HCT116 (cell line): ENCODE results near the gene AGGF1. TPM values are rescaled to one million over a fixed set of nuclear protein-coding genes. Genes with fewer than 3 reads are reported as not detected.

Experiments
- ATAC-seq: fragments of 200-7000 bp; cut with Tn5 transposase; 2 replicates; pipeline ENCODE4 v1.9.1; 2020; ENCODE audit warnings: mild to moderate bottlenecking, moderate library complexity
- BruUV-seq: library from RNA; stranded (reverse); fragments of 400-500 nt; replicated peaks from 2 replicates; lab custom pipeline; 2021; lab: Mats Ljungman, UMichigan
- CTCF ChIA-PET: fragments of 300-600 bp; sonication (Branson Sonifier 250); formaldehyde crosslinking; loops from one replicate; lab custom pipeline; 2021; ENCODE audit warnings: antibody characterized with exemption; lab: Charles Lee
- POLR2A ChIA-PET: fragments of 300-600, 350-600 bp; sonication (Branson Sonifier 250); formaldehyde crosslinking; loops from one replicate; lab custom pipeline; 2021; ENCODE audit warnings: antibody characterized with exemption; lab: Charles Lee
- RAD21 ChIA-PET, 2 experiments: fragments of 300-600 bp; sonication (Branson Sonifier 250); formaldehyde crosslinking; loops; one replicate each; lab custom pipeline; 2023; ENCODE audit warnings: low total read pairs in 2 of 2; ENCODE audit not compliant: uncharacterized antibody in 2 of 2, unreplicated experiment in 2 of 2, low non-redundant PET in 1 of 2; lab: Charles Lee
- DNase-seq: peaks from one replicate; pipeline ENCODE4 v3.0.0-alpha.2; 2010; ENCODE audit warnings: low read depth, low spot score
- H2AFZ ChIP-seq: fragments of 200-600 bp; shearing (Covaris generic), sonication (generic); 2 replicates; pipeline ENCODE4 v1.6.1; 2017; ENCODE audit warnings: low read depth, mixed run types, mixed read lengths, antibody characterized with exemption, low read length; ENCODE audit not compliant: poor library complexity, severe bottlenecking
- H3K27ac ChIP-seq: 2 replicates; pipeline ENCODE4 v1.5.1; 2012; ENCODE audit warnings: low read depth, low read length
- H3K27me3 ChIP-seq: fragments of 200-600 bp; sonication (generic); 2 replicates; pipeline ENCODE4 v1.6.1; 2016; ENCODE audit warnings: mixed run types, low read length, mixed read lengths; ENCODE audit not compliant: insufficient read depth
- H3K36me3 ChIP-seq, 2 experiments: fragments of 200-500 bp in 1 of 2; fragments of 200-600 bp in 1 of 2; sonication (Bioruptor generic) in 1 of 2; sonication (generic) in 1 of 2; 2 replicates each; pipeline versions ENCODE4 v1.5.1 to v1.6.1; 2014 to 2016; ENCODE audit warnings: low read length in 2 of 2, inconsistent platforms in 1 of 2, mixed read lengths in 1 of 2, mixed run types in 1 of 2; ENCODE audit not compliant: insufficient read depth in 2 of 2, control insufficient read depth in 1 of 2
- H3K4me1 ChIP-seq, 2 experiments: fragments of 200-600 bp in 1 of 2; sonication (generic) in 1 of 2; 2 replicates each; pipeline versions ENCODE4 v1.5.1 to v1.6.1; 2012 to 2017; ENCODE audit warnings: low read length in 2 of 2, inconsistent platforms in 1 of 2, mild to moderate bottlenecking in 1 of 2, mixed read lengths in 1 of 2, mixed run types in 1 of 2, moderate library complexity in 1 of 2; ENCODE audit not compliant: insufficient read depth in 2 of 2, control insufficient read depth in 1 of 2
- H3K4me2 ChIP-seq: fragments of 200-600 bp; sonication (generic); 2 replicates; pipeline ENCODE4 v1.6.1; 2017; ENCODE audit warnings: mixed run types, low read length, mixed read lengths
- H3K4me3 ChIP-seq, 2 experiments: fragments of 200-600 bp in 1 of 2; sonication (generic) in 1 of 2; replicated peaks in 1 of 2; 2 replicates each; pipeline ENCODE4 v1.5.1; 2011 to 2016; ENCODE audit warnings: low read length in 2 of 2, control low read depth in 1 of 2, low read depth in 1 of 2, mild to moderate bottlenecking in 1 of 2, mixed read lengths in 1 of 2, mixed run types in 1 of 2
- H3K79me2 ChIP-seq: fragments of 200-600 bp; sonication (generic); 2 replicates; pipeline ENCODE4 v1.6.1; 2017; ENCODE audit warnings: mild to moderate bottlenecking, mixed run types, low read length, moderate library complexity, mixed read lengths; ENCODE audit not compliant: insufficient read depth
- H3K9ac ChIP-seq: fragments of 200-600 bp; sonication (generic); 2 replicates; pipeline ENCODE4 v1.6.1; 2016; ENCODE audit warnings: low read length, mixed read lengths
- H3K9me2 ChIP-seq: fragments of 200-600 bp; sonication (generic), shearing (Covaris generic); 2 replicates; pipeline ENCODE4 v1.6.1; 2017; ENCODE audit warnings: mixed run types, mild to moderate bottlenecking, moderate library complexity; ENCODE audit not compliant: insufficient read depth
- H3K9me3 ChIP-seq, 2 experiments: fragments of 200-500 bp in 1 of 2; fragments of 200-600 bp in 1 of 2; sonication (Bioruptor generic) in 1 of 2; sonication (generic) in 1 of 2; 2 replicates each; pipeline ENCODE4 v1.6.1; 2014 to 2017; ENCODE audit warnings: low read length in 2 of 2, mixed read lengths in 2 of 2, inconsistent platforms in 1 of 2, low read depth in 1 of 2, mild to moderate bottlenecking in 1 of 2, mixed run types in 1 of 2, moderate library complexity in 1 of 2; ENCODE audit not compliant: control insufficient read depth in 1 of 2, insufficient read depth in 1 of 2
- H4K20me1 ChIP-seq: fragments of 200-600 bp; sonication (generic), shearing (Covaris generic); 2 replicates; pipeline ENCODE4 v1.6.1; 2017; ENCODE audit warnings: mixed run types, mild to moderate bottlenecking, moderate library complexity; ENCODE audit not compliant: insufficient read depth
- CBX3 ChIP-seq: IDR thresholded peaks from 2 replicates; pipeline ENCODE4 v1.6.1; 2012; ENCODE audit warnings: low read depth
- CEBPB ChIP-seq: IDR thresholded peaks from 2 replicates; pipeline ENCODE4 v1.6.1; 2012; ENCODE audit warnings: low read depth
- EGR1 ChIP-seq: IDR thresholded peaks from 2 replicates; pipeline ENCODE4 v1.6.1; 2012; ENCODE audit warnings: low read depth
- ELF1 ChIP-seq: IDR thresholded peaks from 2 replicates; pipeline ENCODE4 v1.6.1; 2012; ENCODE audit warnings: low read depth, borderline replicate concordance
- EZH2 ChIP-seq: fragments of 200-600 bp; sonication (generic); IDR thresholded peaks from 2 replicates; pipeline ENCODE4 v1.6.1; 2017; ENCODE audit warnings: antibody characterized with exemption, mixed run types
- EZH2phosphoT487 ChIP-seq: fragments of 200-600 bp; IDR thresholded peaks from 2 replicates; pipeline ENCODE4 v1.6.1; 2018; ENCODE audit warnings: antibody characterized with exemption, borderline replicate concordance
- FOSL1 ChIP-seq: IDR thresholded peaks from 2 replicates; pipeline ENCODE4 v1.6.1; 2012; ENCODE audit warnings: low read depth
- JUND ChIP-seq: IDR thresholded peaks from 2 replicates; pipeline ENCODE4 v1.6.1; 2012
- POLR2A ChIP-seq: IDR thresholded peaks from 2 replicates; pipeline ENCODE4 v1.7.0; 2011; ENCODE audit warnings: borderline replicate concordance; ENCODE audit not compliant: insufficient read depth, insufficient read length; ENCODE audit errors: extremely low read depth
- RAD21 ChIP-seq: IDR thresholded peaks from 2 replicates; pipeline ENCODE4 v1.6.1; 2012; ENCODE audit warnings: low read depth, mild to moderate bottlenecking
- TCF7L2 ChIP-seq: IDR thresholded peaks from 2 replicates; pipeline ENCODE4 v1.7.0; 2011; ENCODE audit warnings: borderline replicate concordance, inconsistent platforms; ENCODE audit not compliant: insufficient read depth, insufficient read length; ENCODE audit errors: extremely low read depth
- YY1 ChIP-seq: IDR thresholded peaks from 2 replicates; pipeline ENCODE4 v1.6.1; 2011; ENCODE audit warnings: low read length, low read depth, moderate library complexity, mild to moderate bottlenecking; ENCODE audit not compliant: insufficient replicate concordance; ENCODE audit errors: extremely low read depth
- ZFX ChIP-seq: fragments of 450-650 bp; IDR thresholded peaks from 2 replicates; pipeline ENCODE4 v1.6.1; 2017
- ZNF274 ChIP-seq: fragments of 200-500 bp; sonication (Bioruptor generic); IDR thresholded peaks from 2 replicates; pipeline ENCODE4 v1.6.1; 2014; ENCODE audit warnings: mild to moderate bottlenecking, low read depth, low read length, inconsistent platforms
- intact Hi-C: fragments of 100-400 bp; cut with micrococcal nuclease; formaldehyde crosslinking; loops from 2 replicates; pipeline ENCODE4 v1.10.0; 2022
- total RNA-seq: library from RNA; stranded (reverse); gene quantifications from one replicate; pipeline ENCODE4 v1.2.1, GENCODE V29; 2021; ENCODE audit not compliant: unreplicated experiment
- TF ChIP-seq, protein P1 (sequence below), 3 experiments: fragments of 200-600 bp in 1 of 3; sonication (generic) in 1 of 3; IDR thresholded peaks in 2 of 3; conservative IDR thresholded peaks in 1 of 3; 2 replicates each; pipeline ENCODE4 v1.5.1; 2012 to 2017; ENCODE audit warnings: low read depth in 2 of 3, low read length in 2 of 3, antibody characterized with exemption in 1 of 3, borderline replicate concordance in 1 of 3, control low read depth in 1 of 3, mild to moderate bottlenecking in 1 of 3, mixed read lengths in 1 of 3, mixed run types in 1 of 3, moderate library complexity in 1 of 3; ENCODE audit not compliant: insufficient read depth in 1 of 3
- TF ChIP-seq, protein P2 (sequence below): IDR thresholded peaks from 2 replicates; pipeline ENCODE4 v1.6.1; 2012
- TF ChIP-seq, protein P3 (sequence below): IDR thresholded peaks from 2 replicates; pipeline ENCODE4 v1.6.1; 2012
- TF ChIP-seq, protein P4 (sequence below): IDR thresholded peaks from 2 replicates; pipeline ENCODE4 v1.6.1; 2011; ENCODE audit warnings: mild to moderate bottlenecking, low read length, moderate library complexity; ENCODE audit not compliant: insufficient replicate concordance; ENCODE audit errors: extremely low read depth

AGGF1 gene
- total RNA-seq, 1 experiment from 2014 or later: 22.2 TPM

DNA sequence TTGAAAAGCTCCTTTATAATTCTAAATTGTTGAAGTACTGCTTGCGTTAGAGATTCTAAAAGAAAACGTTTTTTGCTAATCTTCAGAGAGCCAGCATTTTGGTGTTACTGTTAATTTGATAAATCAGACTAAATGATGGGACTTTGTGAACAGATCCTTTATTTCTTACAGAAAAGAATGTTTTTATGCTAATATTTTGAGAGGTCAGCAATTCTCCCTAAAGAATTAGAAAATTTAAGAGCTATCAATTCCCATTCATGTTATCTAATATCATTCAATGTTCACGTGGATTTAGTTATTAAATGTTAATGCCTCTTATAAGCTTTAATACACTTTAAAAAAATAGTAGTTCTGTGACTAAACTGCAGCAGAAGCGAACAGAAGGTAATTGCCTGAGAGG, 2.4 kb downstream of the AGGF1 start:
- no peak for ATAC-seq
- Histone ChIP-seq H3K9ac (no peak overlapping the region), H3K27ac (no peak overlapping the region), H3K4me2 (no peak overlapping the region), H2AFZ (no peak overlapping the region), H4K20me1 (no peaks in the 10 kb centered on the region), H3K27me3 (no peaks in the 10 kb centered on the region), H3K9me2 (no peaks in the 10 kb centered on the region), H3K4me3 (no peak overlapping the region), H3K79me2 (peaks cover 28% of the 10 kb centered on the region), H3K36me3 (peaks cover 16 to 24% of the 10 kb centered on the region in 2 experiments; a peak in 3 of 4 replicates), H3K9me3 (peaks cover 3 to 19% of the 10 kb centered on the region in 2 experiments; a peak in 2 of 4 replicates), H3K4me1 (peaks cover 9 to 18% of the 10 kb centered on the region in 2 experiments; a peak in 3 of 4 replicates)
- ChIA-PET RAD21 (no interaction called here), CTCF (no interaction called here), POLR2A (no interaction called here)
- no peak for DNase-seq
- TF ChIP-seq CEBPB: no peak
- TF ChIP-seq POLR2A: no peak
- no peak for TF ChIP-seq FOSL1
- TF ChIP-seq ZFX: no peak
- TF ChIP-seq ZNF274: no peak
- no peak for TF ChIP-seq RAD21
- TF ChIP-seq TCF7L2: no peak
- no peak for TF ChIP-seq YY1
- TF ChIP-seq EZH2phosphoT487: no peak
- no peak for TF ChIP-seq EGR1
- no peak for TF ChIP-seq EZH2
- TF ChIP-seq, protein P1, sequence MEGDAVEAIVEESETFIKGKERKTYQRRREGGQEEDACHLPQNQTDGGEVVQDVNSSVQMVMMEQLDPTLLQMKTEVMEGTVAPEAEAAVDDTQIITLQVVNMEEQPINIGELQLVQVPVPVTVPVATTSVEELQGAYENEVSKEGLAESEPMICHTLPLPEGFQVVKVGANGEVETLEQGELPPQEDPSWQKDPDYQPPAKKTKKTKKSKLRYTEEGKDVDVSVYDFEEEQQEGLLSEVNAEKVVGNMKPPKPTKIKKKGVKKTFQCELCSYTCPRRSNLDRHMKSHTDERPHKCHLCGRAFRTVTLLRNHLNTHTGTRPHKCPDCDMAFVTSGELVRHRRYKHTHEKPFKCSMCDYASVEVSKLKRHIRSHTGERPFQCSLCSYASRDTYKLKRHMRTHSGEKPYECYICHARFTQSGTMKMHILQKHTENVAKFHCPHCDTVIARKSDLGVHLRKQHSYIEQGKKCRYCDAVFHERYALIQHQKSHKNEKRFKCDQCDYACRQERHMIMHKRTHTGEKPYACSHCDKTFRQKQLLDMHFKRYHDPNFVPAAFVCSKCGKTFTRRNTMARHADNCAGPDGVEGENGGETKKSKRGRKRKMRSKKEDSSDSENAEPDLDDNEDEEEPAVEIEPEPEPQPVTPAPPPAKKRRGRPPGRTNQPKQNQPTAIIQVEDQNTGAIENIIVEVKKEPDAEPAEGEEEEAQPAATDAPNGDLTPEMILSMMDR (IDR thresholded peaks at IDR 0.05 in 2 of 3, conservative IDR thresholded peaks at IDR 0.05 in 1 of 3; ENCODE audit: borderline replicate concordance in 1 of 3, insufficient read depth in 1 of 3, low read depth in 2 of 3, low read length in 2 of 3): no peak
- TF ChIP-seq JUND: no peak
- TF ChIP-seq ELF1: no peak
- TF ChIP-seq, protein P2, sequence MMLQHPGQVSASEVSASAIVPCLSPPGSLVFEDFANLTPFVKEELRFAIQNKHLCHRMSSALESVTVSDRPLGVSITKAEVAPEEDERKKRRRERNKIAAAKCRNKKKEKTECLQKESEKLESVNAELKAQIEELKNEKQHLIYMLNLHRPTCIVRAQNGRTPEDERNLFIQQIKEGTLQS: no peak
- TF ChIP-seq, protein P3, sequence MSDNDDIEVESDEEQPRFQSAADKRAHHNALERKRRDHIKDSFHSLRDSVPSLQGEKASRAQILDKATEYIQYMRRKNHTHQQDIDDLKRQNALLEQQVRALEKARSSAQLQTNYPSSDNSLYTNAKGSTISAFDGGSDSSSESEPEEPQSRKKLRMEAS: no peak
- TF ChIP-seq CBX3: no peak
- TF ChIP-seq, protein P4, sequence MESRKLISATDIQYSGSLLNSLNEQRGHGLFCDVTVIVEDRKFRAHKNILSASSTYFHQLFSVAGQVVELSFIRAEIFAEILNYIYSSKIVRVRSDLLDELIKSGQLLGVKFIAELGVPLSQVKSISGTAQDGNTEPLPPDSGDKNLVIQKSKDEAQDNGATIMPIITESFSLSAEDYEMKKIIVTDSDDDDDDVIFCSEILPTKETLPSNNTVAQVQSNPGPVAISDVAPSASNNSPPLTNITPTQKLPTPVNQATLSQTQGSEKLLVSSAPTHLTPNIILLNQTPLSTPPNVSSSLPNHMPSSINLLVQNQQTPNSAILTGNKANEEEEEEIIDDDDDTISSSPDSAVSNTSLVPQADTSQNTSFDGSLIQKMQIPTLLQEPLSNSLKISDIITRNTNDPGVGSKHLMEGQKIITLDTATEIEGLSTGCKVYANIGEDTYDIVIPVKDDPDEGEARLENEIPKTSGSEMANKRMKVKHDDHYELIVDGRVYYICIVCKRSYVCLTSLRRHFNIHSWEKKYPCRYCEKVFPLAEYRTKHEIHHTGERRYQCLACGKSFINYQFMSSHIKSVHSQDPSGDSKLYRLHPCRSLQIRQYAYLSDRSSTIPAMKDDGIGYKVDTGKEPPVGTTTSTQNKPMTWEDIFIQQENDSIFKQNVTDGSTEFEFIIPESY: no peak
- intact Hi-C loops: no loop called here
- no TSS peak for BruUV-seq
